Bronchial epithelial cell (primary cell): ENCODE results near the gene PLIN4. TPM values are rescaled to one million over a fixed set of nuclear protein-coding genes. Genes with fewer than 3 reads are reported as not detected.

ENCODE experiments used
- DNase-seq: peaks from one replicate; pipeline ENCODE4 v3.0.0-alpha.2; 2010; ENCODE audit warnings: low read depth
- FAIRE-seq: peaks from 2 replicates; lab custom pipeline; 2011; peaks lifted over from hg19 to GRCh38; lab: Jason Lieb, UNC
- H3K27me3 ChIP-seq: 2 replicates; pipeline ENCODE4 v1.5.1; 2011; ENCODE audit warnings: low read length; ENCODE audit not compliant: control insufficient read depth, insufficient read depth
- H3K36me3 ChIP-seq: 2 replicates; pipeline ENCODE4 v1.5.1; 2011; ENCODE audit warnings: low read length; ENCODE audit not compliant: control insufficient read depth, insufficient read depth
- H3K4me3 ChIP-seq: 2 replicates; pipeline ENCODE4 v1.5.1; 2011; ENCODE audit warnings: mild to moderate bottlenecking, low read depth, low read length, control low read depth
- CTCF ChIP-seq: IDR thresholded peaks from 2 replicates; pipeline ENCODE4 v1.5.1; 2011; ENCODE audit warnings: mild to moderate bottlenecking, moderate library complexity, low read length, control low read depth, inconsistent platforms; ENCODE audit not compliant: insufficient read depth, severe bottlenecking
- total RNA-seq: library from RNA; depleted of rRNA; stranded (reverse); fragments of >200 nt; gene quantifications from 2 replicates; pipeline ENCODE4 v1.2.1, GENCODE V29; 2014

Gene PLIN4
- total RNA-seq, 1 donor from 2014 or later = 4.7 TPM

- Histone ChIP-seq H3K36me3 (peaks cover 8% of the 10 kb centered on the region), H3K4me3 (no peak overlapping the region), H3K27me3 (no peaks in the 10 kb centered on the region)
- TF ChIP-seq CTCF = no peak
- DNase-seq (no peak), FAIRE-seq (no peak)
Measured at GRCh38 chr19:4505570-4506448, 12.5 kb downstream of the PLIN4 start.

DNA sequence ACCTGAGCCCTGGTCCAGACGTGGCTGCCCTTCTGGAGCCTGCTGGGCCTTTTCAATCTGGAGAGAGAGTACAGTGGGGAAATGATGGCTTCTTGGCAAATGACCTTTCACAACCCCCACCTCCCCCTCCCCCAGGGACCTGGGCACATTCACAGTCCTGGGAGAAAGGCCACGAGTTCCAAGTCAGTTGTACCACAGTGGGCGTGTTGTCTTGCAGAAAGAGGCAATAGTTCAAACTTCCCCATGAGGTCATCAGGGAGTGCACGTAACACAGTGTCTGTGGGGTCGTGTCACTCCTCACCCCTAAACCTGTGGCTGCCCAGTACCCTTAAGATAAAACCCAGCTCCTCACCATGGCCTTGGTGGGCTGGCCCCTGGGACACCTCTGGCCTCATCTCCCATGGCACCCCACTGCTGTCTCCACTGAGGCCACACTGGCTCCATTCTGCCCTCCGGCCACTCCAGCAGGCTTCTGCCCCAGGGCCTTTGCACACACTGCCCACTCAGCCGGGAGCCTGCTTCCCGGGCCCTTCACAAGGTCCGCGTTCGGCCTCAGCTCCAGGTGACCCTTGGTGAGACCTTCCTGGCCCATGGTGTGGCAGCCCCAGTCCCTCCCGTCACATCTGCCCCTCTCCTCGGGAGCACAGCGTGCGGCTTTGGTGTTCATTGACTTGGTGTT is 13.3 kb downstream of the PLIN4 start:
- Histone ChIP-seq H3K36me3 (peaks cover 8% of the 10 kb centered on the region), H3K4me3 (no peak overlapping the region), H3K27me3 (no peaks in the 10 kb centered on the region)
- TF ChIP-seq CTCF = no peak
- DNase-seq (no peak), FAIRE-seq (no peak)

DNA sequence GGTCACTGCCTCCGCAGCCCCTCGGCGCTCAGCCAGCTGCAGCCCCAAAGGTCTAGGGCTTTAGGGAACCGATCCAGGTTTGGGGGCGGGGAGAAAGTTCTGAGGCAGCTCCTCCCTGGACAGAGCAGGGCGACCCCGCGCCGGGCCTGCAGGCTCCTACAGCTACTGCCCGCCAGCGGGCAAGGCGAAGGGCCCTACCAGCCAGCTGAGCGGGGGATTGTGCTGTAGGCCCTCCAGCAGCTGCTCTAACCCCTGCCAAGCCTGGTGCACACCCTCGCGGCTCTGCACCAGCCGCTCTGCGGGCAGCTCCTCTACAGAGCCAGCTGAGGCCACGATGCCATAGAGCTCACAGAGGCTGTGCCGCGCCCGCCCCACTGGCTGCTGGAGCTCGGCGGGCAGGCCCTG is 14.0 kb downstream of the PLIN4 start:
- no peak for DNase-seq
- Histone ChIP-seq H3K36me3 (peaks cover 10% of the 10 kb centered on the region), H3K4me3 (no peak overlapping the region), H3K27me3 (no peaks in the 10 kb centered on the region)
- FAIRE-seq = no peak
- no peak for TF ChIP-seq CTCF

DNA sequence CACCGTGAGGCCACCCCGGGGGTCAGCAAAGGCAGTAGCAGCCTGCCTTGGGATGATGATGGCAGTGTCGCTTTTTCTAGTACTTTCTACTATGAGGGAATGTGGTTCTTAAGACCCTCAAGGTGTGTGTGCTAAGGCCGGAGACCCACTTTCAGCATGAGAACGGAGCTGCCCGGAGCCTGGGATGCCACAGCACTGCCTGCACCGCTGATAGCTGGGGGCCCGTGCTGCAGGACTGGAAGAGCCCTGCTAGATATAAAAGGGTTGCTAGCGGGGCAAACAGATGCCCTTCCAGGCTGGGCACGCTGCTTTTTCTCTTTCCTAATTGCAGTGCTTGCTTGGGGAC is 14.5 kb downstream of the PLIN4 start:
- H3K36me3 ChIP-seq = peaks cover 11% of the 10 kb centered on the region
- no peak for FAIRE-seq
- DNase-seq = no peak
- no peaks in the 10 kb centered on the region for H3K27me3 ChIP-seq
- TF ChIP-seq CTCF = no peak
- no peak overlapping the region for H3K4me3 ChIP-seq

GRCh38 chr19:4503132-4503824 is 15.0 kb downstream of the PLIN4 start:
- no peak for DNase-seq
- no peak overlapping the region for H3K4me3 ChIP-seq
- no peak for FAIRE-seq
- TF ChIP-seq CTCF = no peak
- no peaks in the 10 kb centered on the region for H3K27me3 ChIP-seq
- H3K36me3 ChIP-seq = peaks cover 13% of the 10 kb centered on the region
